Ishikawa (cell line): ENCODE data around the gene TARS3.

Experiments used
- CREB1 ChIP-seq: IDR thresholded peaks from 2 replicates; pipeline ENCODE4 v1.6.1; 2012; ENCODE audit warnings: low read depth
- EGR1 ChIP-seq: IDR thresholded peaks from 2 replicates; pipeline ENCODE4 v1.6.1; 2012
- EP300 ChIP-seq: IDR thresholded peaks from 2 replicates; pipeline ENCODE4 v1.6.1; 2012; ENCODE audit warnings: borderline replicate concordance
- FOXM1 ChIP-seq: IDR thresholded peaks from 2 replicates; pipeline ENCODE4 v1.6.1; 2012; ENCODE audit warnings: low read depth, borderline replicate concordance
- NFIC ChIP-seq: IDR thresholded peaks from 2 replicates; pipeline ENCODE4 v1.6.1; 2012
- RAD21 ChIP-seq: IDR thresholded peaks from 2 replicates; pipeline ENCODE4 v1.6.1; 2012; ENCODE audit warnings: low read depth
- TAF1 ChIP-seq: IDR thresholded peaks from 2 replicates; pipeline ENCODE4 v1.6.1; 2012; ENCODE audit warnings: low read depth, mild to moderate bottlenecking
- TEAD4 ChIP-seq: IDR thresholded peaks from 2 replicates; pipeline ENCODE4 v1.6.1; 2012
- YY1 ChIP-seq: IDR thresholded peaks from 2 replicates; pipeline ENCODE4 v1.6.1; 2012; ENCODE audit warnings: low read depth
- ZBTB7A ChIP-seq: IDR thresholded peaks from 2 replicates; pipeline ENCODE4 v1.6.1; 2012; ENCODE audit warnings: low read depth
- TF ChIP-seq, protein P1 (sequence below): IDR thresholded peaks from 2 replicates; pipeline ENCODE4 v1.6.1; 2012; ENCODE audit warnings: low read depth, mild to moderate bottlenecking

DNA sequence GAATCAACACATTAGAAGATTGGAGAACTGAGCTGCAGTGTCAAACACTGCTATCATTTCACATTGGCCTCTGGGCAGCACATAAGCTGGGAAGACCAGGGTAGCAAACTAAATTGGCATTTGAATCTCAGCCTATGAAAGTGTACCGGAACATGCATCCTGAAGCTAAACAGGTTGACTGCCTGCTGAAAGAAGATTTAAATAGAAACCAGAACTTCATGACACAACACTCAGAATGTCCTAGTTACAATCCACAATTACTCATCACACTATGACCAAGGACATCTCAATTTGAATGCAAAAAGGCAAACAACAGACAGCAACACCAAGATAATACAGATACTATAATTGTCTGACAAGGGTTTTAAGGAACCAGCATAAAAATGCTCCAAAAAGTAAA, 98.3 kb downstream of the TARS3 start:
- TF ChIP-seq, protein P1, sequence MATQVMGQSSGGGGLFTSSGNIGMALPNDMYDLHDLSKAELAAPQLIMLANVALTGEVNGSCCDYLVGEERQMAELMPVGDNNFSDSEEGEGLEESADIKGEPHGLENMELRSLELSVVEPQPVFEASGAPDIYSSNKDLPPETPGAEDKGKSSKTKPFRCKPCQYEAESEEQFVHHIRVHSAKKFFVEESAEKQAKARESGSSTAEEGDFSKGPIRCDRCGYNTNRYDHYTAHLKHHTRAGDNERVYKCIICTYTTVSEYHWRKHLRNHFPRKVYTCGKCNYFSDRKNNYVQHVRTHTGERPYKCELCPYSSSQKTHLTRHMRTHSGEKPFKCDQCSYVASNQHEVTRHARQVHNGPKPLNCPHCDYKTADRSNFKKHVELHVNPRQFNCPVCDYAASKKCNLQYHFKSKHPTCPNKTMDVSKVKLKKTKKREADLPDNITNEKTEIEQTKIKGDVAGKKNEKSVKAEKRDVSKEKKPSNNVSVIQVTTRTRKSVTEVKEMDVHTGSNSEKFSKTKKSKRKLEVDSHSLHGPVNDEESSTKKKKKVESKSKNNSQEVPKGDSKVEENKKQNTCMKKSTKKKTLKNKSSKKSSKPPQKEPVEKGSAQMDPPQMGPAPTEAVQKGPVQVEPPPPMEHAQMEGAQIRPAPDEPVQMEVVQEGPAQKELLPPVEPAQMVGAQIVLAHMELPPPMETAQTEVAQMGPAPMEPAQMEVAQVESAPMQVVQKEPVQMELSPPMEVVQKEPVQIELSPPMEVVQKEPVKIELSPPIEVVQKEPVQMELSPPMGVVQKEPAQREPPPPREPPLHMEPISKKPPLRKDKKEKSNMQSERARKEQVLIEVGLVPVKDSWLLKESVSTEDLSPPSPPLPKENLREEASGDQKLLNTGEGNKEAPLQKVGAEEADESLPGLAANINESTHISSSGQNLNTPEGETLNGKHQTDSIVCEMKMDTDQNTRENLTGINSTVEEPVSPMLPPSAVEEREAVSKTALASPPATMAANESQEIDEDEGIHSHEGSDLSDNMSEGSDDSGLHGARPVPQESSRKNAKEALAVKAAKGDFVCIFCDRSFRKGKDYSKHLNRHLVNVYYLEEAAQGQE = no peak
- TF ChIP-seq EP300 (no peak), YY1 (no peak), FOXM1 (no peak), CREB1 (no peak), ZBTB7A (no peak), EGR1 (no peak), RAD21 (no peak), TEAD4 (no peak), TAF1 (no peak), NFIC (no peak)
